Activated CD4-positive, alpha-beta T cell treated with anti-CD3 and anti-CD28 coated beads for 24 hours (primary cell): ENCODE data around the gene TUBA1C.
"Not testable (repeated sequence)": the region's sequence is repeated elsewhere in the genome, so short reads cannot be mapped to it uniquely, and the experiment has no call there.

Source experiments
- DNase-seq, 2 donors: peaks; one replicate each; pipeline ENCODE4 v3.0.0-alpha.2; 2020; ENCODE audit warnings: low read depth in 2 of 2

The TUBA1C gene

DNA sequence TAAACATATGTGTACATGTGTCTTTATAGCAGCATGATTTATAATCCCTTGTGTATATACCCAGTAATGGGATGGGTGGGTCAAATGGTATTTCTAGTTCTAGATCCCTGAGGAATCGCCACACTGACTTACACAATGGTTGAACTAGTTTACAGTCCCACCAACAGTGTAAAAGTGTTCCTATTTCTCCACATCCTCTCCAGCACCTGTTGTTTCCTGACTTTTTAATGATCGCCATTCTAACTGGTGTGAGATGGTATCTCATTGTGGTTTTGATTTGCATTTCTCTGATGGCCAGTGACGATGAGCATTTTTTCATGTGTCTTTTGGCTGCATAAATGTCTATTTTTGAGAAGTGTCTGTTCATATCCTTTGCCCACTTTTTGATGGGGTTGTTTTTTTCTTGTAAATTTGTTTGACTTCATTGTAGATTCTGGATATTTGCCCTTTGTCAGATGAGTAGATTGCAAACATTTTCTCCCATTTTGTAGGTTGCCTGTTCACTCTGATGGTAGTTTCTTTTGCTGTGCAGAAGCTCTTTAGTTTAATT is 45.6 kb downstream of the TUBA1C start:
- DNase-seq, result not testable (repeated sequence)

DNA sequence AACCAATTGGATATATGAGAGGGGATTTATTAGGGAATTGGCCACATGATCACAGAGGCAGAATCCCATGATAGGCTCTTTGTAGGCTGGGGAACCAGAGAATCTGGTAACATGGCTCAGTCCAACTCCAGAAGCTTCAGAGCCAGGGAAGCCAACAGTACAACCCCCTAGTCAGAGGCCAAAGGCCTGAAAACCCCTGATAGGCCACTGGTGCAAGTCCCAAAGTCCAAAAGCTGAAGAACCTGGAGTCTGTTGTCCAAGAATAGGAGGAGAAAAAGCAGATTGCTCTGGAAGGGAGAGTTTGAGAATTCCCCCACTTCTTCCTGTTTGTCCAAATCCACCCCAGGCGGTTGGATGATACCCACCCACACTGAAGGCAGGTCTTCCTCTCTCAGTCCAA is 49.9 kb downstream of the TUBA1C start:
- DNase-seq, result no peak

DNA sequence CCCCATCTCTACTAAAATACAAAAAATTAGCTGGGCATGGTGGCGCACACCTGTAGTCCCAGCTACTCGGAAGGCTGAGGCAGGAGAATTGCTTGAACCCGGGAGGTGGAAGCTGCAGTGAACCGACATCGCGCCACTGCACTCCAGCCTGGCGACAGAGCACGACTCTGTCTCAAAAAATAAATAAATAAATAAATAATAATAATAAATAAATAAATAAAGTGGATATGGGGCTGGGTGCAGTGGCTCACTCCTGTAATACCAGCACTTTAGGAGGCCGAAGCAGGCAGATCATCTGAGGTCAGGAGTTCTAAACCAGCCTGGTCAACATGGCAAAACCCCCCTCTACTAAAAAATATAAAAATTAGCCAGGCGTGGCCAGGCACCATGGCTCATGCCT is 52.2 kb downstream of the TUBA1C start:
- DNase-seq, result not testable (repeated sequence)

DNA sequence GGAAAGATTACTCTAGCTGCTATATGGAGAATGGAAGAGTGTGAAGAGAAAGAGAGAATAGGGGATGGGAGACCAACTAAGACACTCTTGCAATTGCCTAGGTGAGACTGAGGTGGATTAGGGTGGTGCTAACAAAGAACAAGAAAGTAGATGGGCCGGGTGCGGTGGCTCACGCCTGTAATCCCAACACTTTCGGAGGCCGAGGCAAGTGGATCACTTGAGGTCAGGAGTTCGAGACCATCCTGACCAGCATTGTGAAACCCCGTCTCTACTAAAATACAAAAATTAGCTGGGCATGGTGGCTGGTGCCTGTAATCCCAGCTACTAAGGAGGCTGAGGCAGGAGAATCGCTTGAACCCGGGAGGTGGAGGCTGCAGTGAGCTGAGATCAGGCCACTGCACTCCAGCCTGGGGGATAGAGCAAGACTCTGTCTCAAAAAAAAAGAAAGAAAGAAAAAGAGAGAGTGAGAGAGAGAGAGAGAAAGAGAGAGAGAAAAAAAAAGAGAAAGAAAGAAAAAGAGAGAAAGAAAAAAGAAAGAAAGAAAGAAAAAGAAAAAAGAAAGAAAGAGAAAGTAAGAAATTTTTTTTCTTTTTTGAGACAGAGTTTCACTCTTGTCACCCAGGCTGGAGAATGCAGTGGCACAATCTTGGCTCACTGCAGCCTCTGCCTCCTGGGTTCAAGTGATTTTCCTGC is 55.7 kb downstream of the TUBA1C start:
- not testable (repeated sequence) for DNase-seq

DNA sequence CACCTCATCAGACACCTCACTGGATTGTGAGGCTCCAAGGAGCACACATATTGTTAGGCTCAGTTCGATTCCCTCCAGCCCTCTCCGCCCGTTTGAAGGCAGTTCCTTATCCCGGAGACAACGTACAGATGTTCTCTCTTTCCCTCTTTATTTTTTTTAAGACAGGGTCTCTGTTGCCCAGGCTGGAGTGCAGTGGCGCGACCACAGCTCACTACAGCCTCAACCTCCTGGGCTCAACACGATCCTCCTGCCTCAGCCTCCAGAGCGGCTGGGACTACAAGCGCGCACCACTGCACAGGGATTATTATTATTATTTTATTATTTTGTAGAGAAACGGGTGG is 57.5 kb downstream of the TUBA1C start:
- no peak for DNase-seq

DNA sequence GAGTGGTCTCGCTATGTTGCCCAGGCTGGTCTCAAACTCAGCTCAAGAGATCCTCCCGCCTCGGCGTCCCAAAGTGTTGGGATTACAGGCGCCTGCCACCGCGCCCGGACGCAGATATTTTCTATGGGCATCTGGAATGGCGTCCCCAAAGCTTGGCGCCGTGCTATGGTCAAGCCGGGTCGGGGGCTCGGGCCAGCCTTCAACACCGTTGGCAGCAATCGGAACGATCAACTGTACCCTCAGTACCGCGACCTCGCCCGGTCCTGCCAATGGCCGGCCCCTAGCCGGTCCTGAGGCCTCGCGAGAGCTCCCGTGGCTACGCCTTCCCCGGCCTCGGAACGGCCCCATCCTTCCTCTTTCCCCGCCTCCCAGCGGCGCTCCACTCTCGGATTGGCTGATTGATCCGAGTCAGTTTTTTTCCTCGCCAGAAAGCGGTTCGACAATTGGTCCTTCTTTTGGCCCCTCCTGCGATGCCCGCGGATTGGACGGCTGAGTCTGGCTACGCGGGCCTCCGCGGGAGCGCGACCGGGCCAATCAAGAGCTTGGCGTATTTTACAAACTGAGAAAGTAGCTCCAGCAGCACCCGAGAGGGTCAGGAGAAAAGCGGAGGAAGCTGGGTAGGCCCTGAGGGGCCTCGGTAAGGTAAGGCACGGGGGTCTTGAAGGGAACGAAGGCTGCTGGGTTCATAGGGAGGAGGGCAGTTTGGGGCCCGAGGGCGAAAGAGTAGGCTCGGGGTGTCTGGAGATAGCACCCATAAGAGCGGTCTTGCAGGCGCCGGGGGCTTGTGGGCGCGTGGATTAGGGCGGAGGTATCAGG is 58.0 kb downstream of the TUBA1C start, which contains the start of gene TROAP:
TROAP (plus strand) TSS at position 548 of the 816 bp plus-strand sequence. CDS start 354 bp downstream, outside the sequence.
- peak; percentile 91 to 94 for DNase-seq

DNA sequence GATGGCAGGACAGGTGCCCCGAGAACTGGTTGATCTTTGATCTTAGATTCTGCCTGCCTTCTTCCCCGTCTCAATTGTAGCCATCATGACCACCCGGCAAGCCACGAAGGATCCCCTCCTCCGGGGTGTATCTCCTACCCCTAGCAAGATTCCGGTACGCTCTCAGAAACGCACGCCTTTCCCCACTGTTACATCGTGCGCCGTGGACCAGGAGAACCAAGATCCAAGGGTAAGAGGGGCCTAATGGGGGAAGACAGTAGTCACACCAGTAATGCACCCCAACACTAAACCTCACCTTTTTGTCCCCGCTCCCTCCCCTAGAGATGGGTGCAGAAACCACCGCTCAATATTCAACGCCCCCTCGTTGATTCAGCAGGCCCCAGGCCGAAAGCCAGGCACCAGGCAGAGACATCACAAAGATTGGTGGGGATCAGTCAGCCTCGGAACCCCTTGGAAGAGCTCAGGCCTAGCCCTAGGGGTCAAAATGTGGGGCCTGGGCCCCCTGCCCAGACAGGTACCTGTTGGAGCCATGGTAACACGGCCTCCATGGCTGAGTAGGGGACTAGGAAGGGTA is 58.7 kb downstream of the TUBA1C start:
- DNase-seq, result no peak
